22Rv1 (cell line): Measurements from ENCODE around the gene BNC2.
"Not testable (repeated sequence)": the region's sequence is repeated elsewhere in the genome, so short reads cannot be mapped to it uniquely, and the experiment has no call there.

Experiments
- ZFX ChIP-seq: fragments of 450-650 bp; IDR thresholded peaks from 2 replicates; pipeline ENCODE4 v1.6.1; 2017; ENCODE audit warnings: antibody characterized with exemption, borderline replicate concordance
- TF ChIP-seq, protein P1 (sequence below): fragments of 450-650 bp; IDR thresholded peaks from 2 replicates; pipeline ENCODE4 v1.5.1; 2017; ENCODE audit warnings: mild to moderate bottlenecking

DNA sequence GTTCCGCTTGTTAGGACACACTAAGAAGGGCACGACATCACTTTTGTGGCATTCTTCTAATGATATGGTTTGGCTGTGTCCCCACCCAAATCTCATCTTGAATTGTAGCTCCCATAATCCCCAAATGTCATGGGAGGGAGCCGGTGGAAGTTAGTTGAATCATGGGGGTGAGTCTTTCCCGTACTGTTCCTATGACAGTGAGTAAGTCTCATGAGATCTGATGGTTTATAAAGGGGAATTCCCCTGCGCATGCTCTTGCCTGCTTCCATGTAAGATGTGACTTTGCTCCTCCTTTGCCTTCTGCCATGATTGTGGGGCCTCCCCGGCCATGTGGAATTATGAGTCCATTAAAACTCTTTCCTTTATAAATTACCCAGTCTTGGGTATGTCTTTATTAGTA lies 431.6 kb downstream of the BNC2 start:
- TF ChIP-seq, protein P1, sequence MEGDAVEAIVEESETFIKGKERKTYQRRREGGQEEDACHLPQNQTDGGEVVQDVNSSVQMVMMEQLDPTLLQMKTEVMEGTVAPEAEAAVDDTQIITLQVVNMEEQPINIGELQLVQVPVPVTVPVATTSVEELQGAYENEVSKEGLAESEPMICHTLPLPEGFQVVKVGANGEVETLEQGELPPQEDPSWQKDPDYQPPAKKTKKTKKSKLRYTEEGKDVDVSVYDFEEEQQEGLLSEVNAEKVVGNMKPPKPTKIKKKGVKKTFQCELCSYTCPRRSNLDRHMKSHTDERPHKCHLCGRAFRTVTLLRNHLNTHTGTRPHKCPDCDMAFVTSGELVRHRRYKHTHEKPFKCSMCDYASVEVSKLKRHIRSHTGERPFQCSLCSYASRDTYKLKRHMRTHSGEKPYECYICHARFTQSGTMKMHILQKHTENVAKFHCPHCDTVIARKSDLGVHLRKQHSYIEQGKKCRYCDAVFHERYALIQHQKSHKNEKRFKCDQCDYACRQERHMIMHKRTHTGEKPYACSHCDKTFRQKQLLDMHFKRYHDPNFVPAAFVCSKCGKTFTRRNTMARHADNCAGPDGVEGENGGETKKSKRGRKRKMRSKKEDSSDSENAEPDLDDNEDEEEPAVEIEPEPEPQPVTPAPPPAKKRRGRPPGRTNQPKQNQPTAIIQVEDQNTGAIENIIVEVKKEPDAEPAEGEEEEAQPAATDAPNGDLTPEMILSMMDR, result not testable (repeated sequence)
- TF ChIP-seq ZFX, result not testable (repeated sequence)
